Loucy (cell line): ENCODE results near the gene TIMP2.
"Not testable (repeated sequence)": the region's sequence is repeated elsewhere in the genome, so short reads cannot be mapped to it uniquely, and the experiment has no call there.

Source experiments
- H2AFZ ChIP-seq: fragments of 200-600 bp; sonication (generic); 2 replicates; pipeline ENCODE4 v1.6.0; 2016; ENCODE audit warnings: antibody characterized with exemption, mild to moderate bottlenecking, low read length, moderate library complexity
- H3F3A ChIP-seq: fragments of 200-600 bp; 2 replicates; pipeline ENCODE4 v1.6.0; 2016; ENCODE audit warnings: antibody characterized with exemption, low read depth, mild to moderate bottlenecking
- H3K27me3 ChIP-seq: fragments of 200-600 bp; sonication (generic); 2 replicates; pipeline ENCODE4 v1.6.1; 2014; ENCODE audit warnings: low read length, mild to moderate bottlenecking; ENCODE audit not compliant: insufficient read depth, poor library complexity, severe bottlenecking
- H3K36me3 ChIP-seq: fragments of 200-600 bp; sonication (generic); 2 replicates; pipeline ENCODE4 v1.6.1; 2016; ENCODE audit warnings: low read length; ENCODE audit not compliant: insufficient read depth
- H3K4me1 ChIP-seq: fragments of 200-600 bp; sonication (generic); 2 replicates; pipeline ENCODE4 v1.5.1; 2014; ENCODE audit warnings: low read length, mild to moderate bottlenecking; ENCODE audit not compliant: insufficient read depth, poor library complexity, severe bottlenecking
- H3K4me2 ChIP-seq: fragments of 200-600 bp; sonication (generic); 2 replicates; pipeline ENCODE4 v1.6.0; 2014; ENCODE audit warnings: antibody characterized with exemption, low read length, low read depth, mild to moderate bottlenecking; ENCODE audit not compliant: poor library complexity, severe bottlenecking
- H3K4me3 ChIP-seq: fragments of 200-600 bp; sonication (generic); 2 replicates; pipeline ENCODE4 v1.5.1; 2014; ENCODE audit warnings: low read length, mild to moderate bottlenecking, mixed read lengths; ENCODE audit not compliant: poor library complexity, severe bottlenecking
- H3K79me2 ChIP-seq: fragments of 200-600 bp; sonication (generic); 2 replicates; pipeline ENCODE4 v1.6.1; 2014; ENCODE audit warnings: low read length; ENCODE audit not compliant: insufficient read depth
- H3K9ac ChIP-seq: fragments of 200-600 bp; sonication (generic); 2 replicates; pipeline ENCODE4 v1.6.0; 2014; ENCODE audit warnings: mild to moderate bottlenecking, low read depth, low read length, moderate library complexity; ENCODE audit not compliant: poor library complexity, severe bottlenecking
- H3K9me2 ChIP-seq: fragments of 200-600 bp; sonication (generic); replicated peaks from 2 replicates; pipeline ENCODE4 v1.6.1; 2016; ENCODE audit warnings: low read depth, low read length, mixed read lengths
- H3K9me3 ChIP-seq: fragments of 200-600 bp; sonication (generic); 2 replicates; pipeline ENCODE4 v1.6.1; 2014; ENCODE audit warnings: mild to moderate bottlenecking, antibody characterized with exemption, low read length, low read depth; ENCODE audit not compliant: insufficient read depth
- H4K20me1 ChIP-seq: fragments of 200-600 bp; sonication (generic); 2 replicates; pipeline ENCODE4 v1.6.0; 2014; ENCODE audit warnings: antibody characterized with exemption, low read length, mild to moderate bottlenecking; ENCODE audit not compliant: insufficient read depth, poor library complexity, severe bottlenecking
- CTCF ChIP-seq: fragments of 200-600 bp; sonication (generic); conservative IDR thresholded peaks from 2 replicates; pipeline ENCODE4 v1.5.1; 2014; ENCODE audit warnings: mild to moderate bottlenecking, antibody characterized with exemption, low read length
- EZH2phosphoT487 ChIP-seq: fragments of 200-600 bp; IDR thresholded peaks from 2 replicates; pipeline ENCODE4 v1.6.1; 2018; ENCODE audit warnings: antibody characterized with exemption, mild to moderate bottlenecking, moderate library complexity, borderline replicate concordance

The TIMP2 gene

GRCh38 chr17:78878871-78879527, 46.2 kb downstream of the TIMP2 start:
- H3K79me2 ChIP-seq: no peaks in the 10 kb centered on the region
- no peak overlapping the region for H3K4me2 ChIP-seq
- no peak overlapping the region for H3K4me3 ChIP-seq
- no peak overlapping the region for H2AFZ ChIP-seq
- H3K4me1 ChIP-seq: no peaks in the 10 kb centered on the region
- no peaks in the 10 kb centered on the region for H3F3A ChIP-seq
- H3K36me3 ChIP-seq: no peaks in the 10 kb centered on the region
- H4K20me1 ChIP-seq: no peaks in the 10 kb centered on the region
- no peaks in the 10 kb centered on the region for H3K27me3 ChIP-seq
- no peaks in the 10 kb centered on the region for H3K9me2 ChIP-seq
- no peak overlapping the region for H3K9ac ChIP-seq
- TF ChIP-seq EZH2phosphoT487: no peak
- TF ChIP-seq CTCF: no peak
- H3K9me3 ChIP-seq: no peaks in the 10 kb centered on the region

- H3K36me3 ChIP-seq: no peaks in the 10 kb centered on the region; the same call in 1 of the 2 replicates
- no peak overlapping the region for H3K4me3 ChIP-seq
- no peak overlapping the region for H2AFZ ChIP-seq
- no peaks in the 10 kb centered on the region for H4K20me1 ChIP-seq
- no peak overlapping the region for H3K4me2 ChIP-seq
- H3K9ac ChIP-seq: no peak overlapping the region
- H3K4me1 ChIP-seq: no peaks in the 10 kb centered on the region
- no peaks in the 10 kb centered on the region for H3K79me2 ChIP-seq
- H3K9me3 ChIP-seq: no peaks in the 10 kb centered on the region
- TF ChIP-seq CTCF (no peak), EZH2phosphoT487 (no peak)
- no peaks in the 10 kb centered on the region for H3K27me3 ChIP-seq
- H3F3A ChIP-seq: no peaks in the 10 kb centered on the region
- H3K9me2 ChIP-seq: no peaks in the 10 kb centered on the region
Observed at GRCh38 chr17:78878261-78878660, 46.9 kb downstream of the TIMP2 start.

- H4K20me1 ChIP-seq, H3K4me3 ChIP-seq, H3K36me3 ChIP-seq, H3K9ac ChIP-seq, H3K9me2 ChIP-seq, H3K79me2 ChIP-seq, H3F3A ChIP-seq, H3K27me3 ChIP-seq, H3K4me1 ChIP-seq, H3K4me2 ChIP-seq, H2AFZ ChIP-seq, H3K9me3 ChIP-seq: not testable (repeated sequence)
Observed at GRCh38 chr17:78876954-78877517, 48.2 kb downstream of the TIMP2 start.

- no peak overlapping the region for H3K4me2 ChIP-seq
Observed at GRCh38 chr17:78876094-78876597, 49.0 kb downstream of the TIMP2 start.

More at GRCh38 chr17:78876094-78876597, 49.0 kb downstream of the TIMP2 start:
- Histone ChIP-seq H2AFZ (no peak overlapping the region), H3K36me3 (peaks cover 8% of the 10 kb centered on the region; the same call in 1 of the 2 replicates), H3K27me3 (no peaks in the 10 kb centered on the region), H3K4me1 (no peaks in the 10 kb centered on the region), H3K9me3 (no peaks in the 10 kb centered on the region), H3K79me2 (no peaks in the 10 kb centered on the region), H3K9ac (no peak overlapping the region), H4K20me1 (no peaks in the 10 kb centered on the region), H3F3A (no peaks in the 10 kb centered on the region), H3K9me2 (no peaks in the 10 kb centered on the region), H3K4me3 (no peak overlapping the region)
- TF ChIP-seq CTCF (no peak), EZH2phosphoT487 (no peak)
